ENCODE data around the gene EHMT1.

GRCh38 chr9:137720571-137721110, 101.8 kb downstream of the EHMT1 start:
- TF ChIP-seq CTCF (IDR thresholded peaks at IDR 0.05) (no peak), POLR2A (IDR thresholded peaks at IDR 0.05) (no peak)
